WTC11 (cell line): Measurements from ENCODE around the gene EFHC2. TPM values are rescaled to one million over a fixed set of nuclear protein-coding genes. Genes with fewer than 3 reads are reported as not detected.

Source experiments
- ATAC-seq: fragments of 200-7000 bp; cut with Tn5 transposase; 2 replicates; pipeline ENCODE4 v1.10.0; 2021; ENCODE audit warnings: mild to moderate bottlenecking, moderate library complexity
- CTCF ChIA-PET: fragments of 300-600 bp; sonication (Branson Sonifier 250); formaldehyde crosslinking; loops from one replicate; lab custom pipeline; 2021; ENCODE audit warnings: antibody characterized with exemption; lab: Charles Lee
- POLR2A ChIA-PET: fragments of 350-600 bp; sonication (Branson Sonifier 250); formaldehyde crosslinking; loops from one replicate; lab custom pipeline; 2021; ENCODE audit warnings: antibody characterized with exemption; lab: Charles Lee
- DNase-seq: peaks from one replicate; pipeline ENCODE4 v3.0.0; 2021; ENCODE audit warnings: low spot score
- H3K27ac Mint-ChIP-seq: 2 replicates; pipeline ENCODE4 v1.8.0; 2021; ENCODE audit warnings: mixed read lengths
- H3K27me3 Mint-ChIP-seq: 2 replicates; pipeline ENCODE4 v1.8.0; 2021; ENCODE audit warnings: low read depth, mild to moderate bottlenecking, moderate library complexity, mixed read lengths
- H3K36me3 Mint-ChIP-seq: 2 replicates; pipeline ENCODE4 v1.8.0; 2021; ENCODE audit warnings: mixed read lengths
- H3K4me1 Mint-ChIP-seq: 2 replicates; pipeline ENCODE4 v1.8.0; 2022; ENCODE audit warnings: mixed read lengths
- H3K4me3 Mint-ChIP-seq: 2 replicates; pipeline ENCODE4 v1.8.0; 2021; ENCODE audit warnings: mild to moderate bottlenecking, moderate library complexity, mixed read lengths
- H3K9me3 Mint-ChIP-seq: 2 replicates; pipeline ENCODE4 v1.8.0; 2021; ENCODE audit warnings: mixed read lengths
- ATF3 ChIP-seq: sonication (generic); formaldehyde crosslinking; conservative IDR thresholded peaks from 2 replicates; pipeline ENCODE4 v1.8.1; 2022; ENCODE audit warnings: mild to moderate bottlenecking, missing genetic modification reagents
- E2F1 ChIP-seq: sonication (generic); formaldehyde crosslinking; IDR thresholded peaks from 2 replicates; pipeline ENCODE4 v1.8.0; 2022; ENCODE audit warnings: mild to moderate bottlenecking, missing genetic modification reagents
- ELF4 ChIP-seq: sonication (generic); formaldehyde crosslinking; IDR thresholded peaks from 2 replicates; pipeline ENCODE4 v1.8.1; 2022; ENCODE audit warnings: low read depth, mild to moderate bottlenecking, moderate library complexity, missing genetic modification reagents
- ERG ChIP-seq: fragments of 250-450 bp; sonication (Bioruptor Pico); IDR thresholded peaks from 2 replicates; pipeline ENCODE4 v1.8.0; 2021; ENCODE audit warnings: mild to moderate bottlenecking
- ESRRA ChIP-seq: sonication (generic); formaldehyde crosslinking; IDR thresholded peaks from 2 replicates; pipeline ENCODE4 v1.8.1; 2022; ENCODE audit warnings: mild to moderate bottlenecking, missing genetic modification reagents, borderline replicate concordance
- FOXP4 ChIP-seq: sonication (generic); formaldehyde crosslinking; IDR thresholded peaks from 2 replicates; pipeline ENCODE4 v1.8.0; 2022; ENCODE audit warnings: mild to moderate bottlenecking, missing genetic modification reagents
- GABPB1 ChIP-seq: sonication (generic); formaldehyde crosslinking; IDR thresholded peaks from 2 replicates; pipeline ENCODE4 v1.8.1; 2023; ENCODE audit warnings: mild to moderate bottlenecking, missing genetic modification reagents
- JUN ChIP-seq: sonication (generic); formaldehyde crosslinking; IDR thresholded peaks from 2 replicates; pipeline ENCODE4 v1.8.0; 2023; ENCODE audit warnings: mild to moderate bottlenecking, missing genetic modification reagents
- MAX ChIP-seq: sonication (generic); formaldehyde crosslinking; IDR thresholded peaks from 2 replicates; pipeline ENCODE4 v1.8.0; 2022; ENCODE audit warnings: mild to moderate bottlenecking, missing genetic modification reagents
- NFYB ChIP-seq: sonication (generic); formaldehyde crosslinking; conservative IDR thresholded peaks from 2 replicates; pipeline ENCODE4 v1.8.0; 2022; ENCODE audit warnings: low read depth, missing genetic modification reagents
- NR2C2 ChIP-seq: sonication (generic); formaldehyde crosslinking; IDR thresholded peaks from 2 replicates; pipeline ENCODE4 v1.8.0; 2022; ENCODE audit warnings: mild to moderate bottlenecking, missing genetic modification reagents
- OVOL2 ChIP-seq: fragments of 250-450 bp; sonication (Bioruptor Pico); IDR thresholded peaks from 2 replicates; pipeline ENCODE4 v1.9.0; 2021; ENCODE audit warnings: mild to moderate bottlenecking, borderline replicate concordance
- RELA ChIP-seq: sonication (generic); formaldehyde crosslinking; IDR thresholded peaks from 2 replicates; pipeline ENCODE4 v1.8.1; 2022; ENCODE audit warnings: missing genetic modification reagents, mild to moderate bottlenecking, borderline replicate concordance
- SP1 ChIP-seq: sonication (generic); formaldehyde crosslinking; conservative IDR thresholded peaks from 2 replicates; pipeline ENCODE4 v1.8.1; 2022; ENCODE audit warnings: missing genetic modification reagents
- USF1 ChIP-seq: sonication (generic); formaldehyde crosslinking; IDR thresholded peaks from 2 replicates; pipeline ENCODE4 v1.8.0; 2022; ENCODE audit warnings: mild to moderate bottlenecking, missing genetic modification reagents
- USF2 ChIP-seq: sonication (generic); formaldehyde crosslinking; IDR thresholded peaks from 2 replicates; pipeline ENCODE4 v1.8.1; 2023; ENCODE audit warnings: mild to moderate bottlenecking, missing genetic modification reagents, moderate library complexity
- ZNF317 ChIP-seq: sonication (generic); formaldehyde crosslinking; IDR thresholded peaks from 2 replicates; pipeline ENCODE4 v1.8.1; 2023; ENCODE audit warnings: low read depth, mild to moderate bottlenecking, moderate library complexity, missing genetic modification reagents, borderline replicate concordance
- ZNF416 ChIP-seq: fragments of 250-450 bp; sonication (Bioruptor Pico); IDR thresholded peaks from 2 replicates; pipeline ENCODE4 v1.9.0; 2021; ENCODE audit warnings: mild to moderate bottlenecking, inconsistent platforms
- ZNF671 ChIP-seq: fragments of 250-450 bp; sonication (Bioruptor Pico); IDR thresholded peaks from 2 replicates; pipeline ENCODE4 v1.8.0; 2021; ENCODE audit warnings: mild to moderate bottlenecking
- total RNA-seq: library from RNA; stranded (reverse); gene quantifications from 3 replicates; pipeline ENCODE4 v1.2.3, GENCODE V29; 2021

Gene EFHC2
- total RNA-seq, 1 experiment from 2014 or later: 2.1 TPM

- TF ChIP-seq ELF4: no peak
- TF ChIP-seq ATF3 (CRISPR knock-in tag): no peak
- ATAC-seq (no peak), DNase-seq (no peak)
- CTCF ChIA-PET: no interaction called here
- H3K9me3 Mint-ChIP-seq: 0 out of 2 replicates have a peak, but pooled peaks cover 4% of the 10 kb centered on the region
- no peak overlapping the region for H3K4me3 Mint-ChIP-seq
- peaks cover 30% of the 10 kb centered on the region for H3K4me1 Mint-ChIP-seq
- POLR2A ChIA-PET: no interaction called here
- H3K27ac Mint-ChIP-seq: no peak overlapping the region
- no peaks in the 10 kb centered on the region for H3K36me3 Mint-ChIP-seq
- no peaks in the 10 kb centered on the region for H3K27me3 Mint-ChIP-seq
Observed at GRCh38 chrX:44267116-44267515, 76.4 kb downstream of the EFHC2 start.

- H3K9me3 Mint-ChIP-seq: 0 out of 2 replicates have a peak, but pooled peaks cover 4% of the 10 kb centered on the region
- ATAC-seq (no peak), DNase-seq (no peak)
- H3K27me3 Mint-ChIP-seq: no peaks in the 10 kb centered on the region
- CTCF ChIA-PET: no interaction called here
- TF ChIP-seq ZNF416 (CRISPR knock-in tag): no peak
- no peak for TF ChIP-seq RELA (CRISPR knock-in tag)
- TF ChIP-seq NFYB: no peak
- no peak for TF ChIP-seq ZNF317 (CRISPR knock-in tag)
- no peak for TF ChIP-seq JUN
- no peak for TF ChIP-seq GABPB1 (CRISPR knock-in tag)
- TF ChIP-seq MAX (CRISPR knock-in tag): no peak
- TF ChIP-seq ESRRA: no peak
- TF ChIP-seq ZNF671: no peak
- no peak for TF ChIP-seq OVOL2 (CRISPR knock-in tag)
- no peak for TF ChIP-seq USF1 (CRISPR knock-in tag)
- no peak for TF ChIP-seq USF2 (CRISPR knock-in tag)
- TF ChIP-seq ERG (CRISPR knock-in tag): no peak
- TF ChIP-seq E2F1: no peak
- TF ChIP-seq FOXP4 (CRISPR knock-in tag): no peak
- no peak for TF ChIP-seq SP1 (CRISPR knock-in tag)
- no peak for TF ChIP-seq NR2C2 (CRISPR knock-in tag)
- no peak overlapping the region for H3K27ac Mint-ChIP-seq
- H3K4me1 Mint-ChIP-seq: peaks cover 30% of the 10 kb centered on the region
- POLR2A ChIA-PET: no interaction called here
- H3K4me3 Mint-ChIP-seq: no peak overlapping the region
- H3K36me3 Mint-ChIP-seq: no peaks in the 10 kb centered on the region
Observed at GRCh38 chrX:44265559-44265958, 77.9 kb downstream of the EFHC2 start.
